Measurements from ENCODE around the gene ADPRHL1. TPM values are rescaled to one million over a fixed set of nuclear protein-coding genes. Genes with fewer than 3 reads are reported as not detected.

The ADPRHL1 gene
- total RNA-seq, 2 donors from 2014 or later, result 241 to 245 TPM

DNA sequence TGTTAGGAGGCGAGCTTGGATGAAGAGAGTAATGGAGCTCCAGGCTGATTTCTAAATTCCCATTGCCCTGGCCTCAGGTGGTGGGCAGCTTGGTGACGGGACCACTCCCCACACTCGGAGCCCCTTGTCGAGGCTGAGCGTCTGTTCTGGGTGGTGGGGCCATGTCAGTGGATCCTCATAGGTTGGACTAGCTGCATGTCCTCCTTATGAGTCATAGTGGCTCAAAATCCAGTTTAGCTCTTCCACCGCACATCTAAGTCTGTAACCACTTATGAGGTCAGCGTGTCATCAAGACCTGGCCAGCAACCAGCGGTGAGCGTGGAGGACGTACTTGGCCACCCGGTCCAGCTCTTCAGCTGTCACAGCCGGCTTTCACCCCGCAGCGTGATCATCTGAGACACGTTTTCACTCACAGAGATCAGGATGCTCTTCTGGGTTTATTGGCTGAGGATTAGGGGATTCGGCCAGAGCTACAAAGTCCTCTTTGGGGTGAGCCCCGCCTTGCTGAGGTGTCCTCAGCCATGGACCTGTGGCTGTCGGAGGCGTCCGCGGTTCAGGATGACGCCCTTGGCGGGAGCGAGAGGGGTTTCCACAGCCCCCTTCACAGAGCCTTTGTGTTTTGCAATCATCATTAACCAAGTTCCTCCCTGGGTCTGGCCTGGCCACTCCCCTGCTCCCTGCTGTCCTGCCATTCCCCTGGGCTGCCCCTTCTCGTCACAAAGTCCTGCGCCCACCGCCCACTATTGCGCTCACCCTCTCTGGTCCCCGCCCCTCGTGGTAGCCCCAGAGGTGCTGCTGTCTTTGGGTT lies 41.9 kb downstream of the ADPRHL1 start:
- ATAC-seq, result peak; percentile 69 to 77
- intact Hi-C loops (cut with DNase I), result no loop called here
- peak; percentile 69 for DNase-seq

DNA sequence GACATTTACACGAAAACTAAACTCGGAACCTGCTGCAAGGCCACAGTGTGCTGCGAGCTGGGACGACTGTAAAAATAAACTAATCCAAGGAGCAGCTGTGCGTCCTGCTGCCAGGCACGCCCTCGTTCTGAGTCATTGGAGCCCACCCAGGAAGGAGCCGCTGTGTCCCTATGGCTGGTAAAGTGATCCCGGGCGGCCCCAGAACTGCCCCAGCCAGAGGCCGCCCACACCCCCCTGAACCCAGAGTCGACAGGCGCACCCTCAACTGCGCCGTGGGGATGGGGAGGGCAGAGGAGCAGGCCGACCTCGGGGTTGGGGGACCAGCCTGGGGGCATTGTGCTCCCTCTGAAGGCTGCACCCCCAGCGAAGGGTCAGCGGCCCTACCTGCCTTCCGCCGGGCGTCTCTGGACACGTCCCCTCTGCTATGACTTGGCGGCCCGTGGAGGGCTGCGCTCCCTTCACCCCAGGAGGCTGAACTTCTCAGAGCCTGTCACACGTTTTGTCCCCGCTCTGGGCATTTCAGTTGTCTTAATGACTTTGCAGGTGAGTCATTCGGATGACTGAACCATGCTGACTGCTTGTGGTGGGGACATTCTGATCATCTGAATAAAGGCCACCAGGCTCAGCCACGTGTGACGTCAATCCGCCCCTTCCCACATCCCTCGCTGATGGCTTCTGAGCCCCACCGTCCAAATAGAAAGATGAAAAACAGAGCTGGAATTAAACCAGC lies 42.7 kb downstream of the ADPRHL1 start:
- intact Hi-C loops (cut with DNase I), result no loop called here
- ATAC-seq, result peak in 1 of 2 donors; percentile 58
- DNase-seq, result no peak

DNA sequence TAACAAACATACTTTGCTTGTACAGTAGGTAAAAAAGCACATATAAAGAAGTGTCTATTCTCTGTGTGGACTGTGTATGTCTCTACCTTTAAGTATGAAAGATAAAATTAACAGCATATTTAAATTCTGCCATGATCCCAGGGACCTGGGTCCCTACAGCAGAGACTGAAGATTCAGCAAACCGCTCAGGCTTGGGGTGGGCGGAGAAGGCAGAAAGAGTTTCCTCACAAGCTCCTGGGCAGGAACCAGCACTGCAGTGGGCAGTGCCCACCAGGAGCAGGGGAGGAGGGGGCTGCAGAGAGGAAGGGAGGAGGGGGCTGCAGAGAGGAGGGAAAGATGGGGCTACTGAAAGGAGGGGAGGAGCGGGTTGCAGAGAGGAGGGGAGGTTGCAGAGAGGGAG lies 44.7 kb downstream of the ADPRHL1 start:
- no peak for ATAC-seq
- intact Hi-C loops (cut with DNase I), result no loop called here
- no peak for DNase-seq

DNA sequence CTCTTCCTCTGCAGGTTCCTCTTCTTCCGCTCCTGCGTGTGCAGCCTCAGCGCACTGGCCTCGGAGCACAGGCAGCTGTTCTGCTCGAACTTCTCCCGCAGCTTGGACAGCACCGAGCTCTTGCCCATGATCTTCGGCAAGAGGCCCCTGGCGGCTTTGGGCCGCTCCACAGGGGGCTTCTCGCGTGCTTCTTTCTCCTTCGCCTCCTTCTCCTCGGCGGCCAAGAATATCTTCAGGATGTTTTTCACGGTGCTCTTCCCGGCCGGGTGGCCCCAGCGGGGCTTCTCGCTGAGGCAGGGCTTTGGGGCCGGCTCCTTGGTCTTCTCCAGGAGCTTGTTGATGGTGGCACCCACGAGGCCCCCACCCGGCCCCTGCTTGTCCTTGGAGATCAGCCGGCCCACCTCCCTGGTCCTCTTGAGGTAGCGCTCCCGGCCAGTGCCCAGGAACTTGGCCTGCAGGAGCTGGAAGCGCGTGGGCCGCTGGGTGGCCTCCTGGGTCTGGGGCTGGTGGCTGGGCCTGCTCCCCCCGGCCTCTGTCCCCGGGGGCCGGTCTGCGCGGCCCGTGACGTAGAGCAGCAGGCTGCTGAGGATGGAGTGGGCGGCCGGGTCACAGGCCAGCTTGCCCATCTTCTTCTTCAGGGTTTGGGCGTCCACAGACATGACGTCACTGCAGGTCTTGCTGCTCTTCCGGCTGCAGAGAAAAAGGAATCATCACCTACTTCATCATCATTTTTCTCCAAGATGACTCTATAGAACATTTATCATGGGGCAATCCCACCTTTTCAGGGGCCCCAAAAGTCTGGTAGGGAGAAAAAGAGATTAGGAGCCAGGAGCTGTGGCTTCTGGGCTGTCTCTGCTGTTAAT lies 45.5 kb downstream of the ADPRHL1 start:
- intact Hi-C loops (cut with DNase I), result no loop called here
- no peak for DNase-seq

DNA sequence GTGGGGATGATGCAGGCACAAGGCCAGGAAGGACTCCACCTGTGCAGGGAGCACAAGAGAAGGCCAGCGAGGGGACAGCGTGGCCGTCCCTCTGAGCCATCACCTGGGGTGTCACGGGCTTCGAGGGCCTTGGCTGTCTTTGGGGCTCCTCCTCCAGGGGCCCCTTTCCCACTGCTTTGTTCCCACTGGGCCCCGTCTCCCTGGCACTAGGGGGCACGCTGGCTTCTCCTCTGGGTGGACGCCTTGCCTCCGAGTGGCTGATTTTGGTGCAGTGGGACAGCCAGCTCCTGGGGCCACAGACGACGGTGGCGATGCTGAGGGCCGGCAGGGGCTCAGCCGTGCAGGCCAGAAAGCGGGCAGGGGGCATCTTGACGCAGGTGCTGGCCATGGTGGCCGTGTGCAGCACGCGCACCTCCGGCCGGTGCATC lies 46.2 kb downstream of the ADPRHL1 start:
- intact Hi-C loops (cut with DNase I), result no loop called here
- ATAC-seq, result no peak
- DNase-seq, result no peak

More for the DNA sequence above, 45.5 kb downstream of the ADPRHL1 start:
- ATAC-seq, result no peak

DNA sequence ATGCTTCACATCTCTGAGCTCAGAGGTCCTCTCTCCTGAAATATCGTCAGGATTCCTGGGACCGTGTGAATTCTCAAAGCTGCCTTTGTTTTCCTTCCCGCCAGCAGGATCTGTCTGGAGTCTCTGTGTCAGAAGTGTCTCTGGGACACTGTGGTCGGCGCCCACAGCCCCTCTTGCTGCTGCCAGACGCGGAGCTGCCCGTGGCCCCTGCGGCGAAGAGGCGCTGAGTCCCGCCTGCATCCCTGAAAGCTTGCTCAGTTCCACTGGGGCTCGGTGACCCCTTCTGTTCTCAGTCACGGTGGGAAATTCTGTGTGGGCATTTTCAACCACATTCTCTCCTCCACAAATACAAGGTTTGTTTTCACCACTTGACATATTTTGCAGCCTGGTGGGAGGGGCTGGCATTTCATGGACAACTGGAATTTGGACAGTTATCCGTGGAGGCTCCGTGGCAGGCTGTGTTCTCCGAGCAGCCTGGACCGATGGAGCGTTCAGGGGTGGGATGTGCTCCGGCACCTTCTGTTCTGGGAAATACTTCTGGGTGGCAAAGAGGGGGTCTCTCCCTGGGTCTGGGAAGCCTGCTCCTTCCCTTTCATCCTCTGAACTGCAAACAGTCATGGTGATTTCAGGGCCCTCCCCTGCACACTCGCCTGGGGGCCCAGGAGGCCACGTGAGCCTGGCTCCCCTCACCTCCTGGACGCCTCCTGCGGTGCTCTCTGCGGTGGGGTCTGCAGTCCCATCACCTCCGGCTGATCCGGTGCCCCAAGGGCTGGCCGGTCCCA lies 46.8 kb downstream of the ADPRHL1 start:
- DNase-seq, result no peak
- intact Hi-C loops (cut with DNase I), result no loop called here
- ATAC-seq, result no peak

DNA sequence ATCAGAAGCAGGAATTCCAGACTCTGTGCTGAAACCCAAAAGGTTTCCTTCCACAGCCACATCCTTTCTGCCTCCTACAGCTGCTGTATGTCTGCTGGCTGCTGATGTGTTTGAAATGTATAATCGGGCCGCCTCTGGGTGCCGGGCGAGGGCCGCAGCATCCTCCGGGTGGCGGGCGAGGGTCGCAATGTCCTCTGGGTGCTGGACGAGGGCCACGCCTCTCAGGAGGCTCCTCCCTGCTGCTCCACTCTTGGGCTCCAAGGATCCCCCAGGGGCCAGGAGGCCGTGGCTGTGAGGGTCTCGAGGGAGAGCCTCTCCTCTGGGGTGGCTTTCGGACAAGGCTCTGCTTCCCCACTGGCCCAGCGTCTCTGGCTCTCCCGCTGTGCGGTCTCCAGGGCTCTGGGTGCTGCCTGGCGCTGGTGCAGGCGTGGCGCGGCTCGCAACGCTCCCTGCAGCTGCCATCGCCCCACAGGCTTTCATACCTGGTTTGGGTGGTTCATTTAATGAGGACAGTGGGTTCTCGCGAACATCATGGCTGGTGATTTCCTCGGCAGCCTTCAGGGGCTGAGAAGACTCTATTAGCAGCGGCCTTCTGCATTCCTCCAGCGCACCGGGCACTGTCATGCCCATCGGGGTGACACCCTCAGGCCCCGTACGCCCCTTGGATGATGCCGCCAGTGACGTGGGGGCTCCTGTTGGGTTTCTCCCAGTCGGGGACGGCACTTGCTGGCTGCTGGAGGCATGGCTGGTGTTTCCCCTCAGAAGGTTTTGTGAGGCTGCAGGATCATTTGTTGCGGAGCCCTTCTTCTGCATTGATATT lies 47.6 kb downstream of the ADPRHL1 start:
- DNase-seq, result no peak
- intact Hi-C loops (cut with DNase I), result no loop called here
- no peak for ATAC-seq

DNA sequence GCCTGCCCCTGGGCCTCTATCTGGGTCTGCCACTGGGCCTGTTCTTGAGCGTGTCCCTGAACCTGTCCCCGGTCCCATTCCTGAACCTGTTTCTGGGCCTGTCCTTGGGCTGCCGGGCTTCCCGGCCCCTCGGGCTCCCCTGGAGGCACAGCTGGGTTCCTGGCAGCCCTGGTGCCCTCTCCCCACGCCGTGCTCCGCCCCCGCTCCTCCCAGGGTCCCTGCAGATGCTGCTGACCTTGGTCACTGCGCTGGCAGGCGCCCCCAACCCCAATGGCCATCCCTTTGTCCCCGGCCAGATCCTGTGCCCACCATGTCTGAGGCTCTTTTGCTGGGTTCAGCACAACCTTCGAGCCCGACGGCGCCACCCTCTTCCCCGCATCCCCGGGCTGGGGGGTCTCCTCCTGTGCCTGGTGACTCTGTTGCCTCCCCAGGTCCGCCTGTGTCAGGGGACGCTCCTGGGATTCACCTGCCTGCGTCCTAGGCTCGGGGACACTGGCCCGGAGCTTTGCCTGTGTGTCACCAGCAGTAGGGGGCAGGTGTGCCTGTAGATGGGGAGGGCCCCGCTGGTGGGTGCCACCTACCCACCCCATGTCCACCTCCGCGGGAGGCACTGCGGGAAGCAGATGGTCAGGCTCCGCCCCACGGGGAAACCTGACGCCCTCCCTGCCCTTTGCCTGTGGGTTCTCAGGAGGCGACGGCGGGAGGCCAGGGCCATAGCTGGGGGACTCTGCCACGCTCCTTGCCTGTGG lies 48.4 kb downstream of the ADPRHL1 start:
- no peak for DNase-seq
- intact Hi-C loops (cut with DNase I), result loop anchor here in 1 of 2 donors (5.0 kb wide), 1 partner anchor 47 kb away; the partner anchor contains the start of gene ADPRHL1
- no peak for ATAC-seq

DNA sequence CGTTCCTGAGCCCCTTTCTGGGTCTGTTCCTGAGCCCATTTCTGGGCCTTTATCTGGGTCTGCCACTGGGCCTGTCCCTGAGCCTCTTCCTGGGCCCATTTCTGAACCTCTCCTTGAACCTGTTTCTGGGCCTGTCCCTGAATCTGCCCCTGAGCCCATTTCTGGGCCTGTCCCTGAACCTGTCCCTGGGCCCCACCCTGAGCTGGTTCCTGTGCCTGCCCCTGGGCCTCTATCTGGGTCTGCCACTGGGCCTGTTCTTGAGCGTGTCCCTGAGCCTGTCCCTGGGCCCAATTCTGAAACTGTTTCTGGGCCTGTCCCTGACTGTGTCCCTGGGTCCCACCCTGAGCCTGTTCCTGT lies 48.9 kb downstream of the ADPRHL1 start:
- DNase-seq, result no peak

DNA sequence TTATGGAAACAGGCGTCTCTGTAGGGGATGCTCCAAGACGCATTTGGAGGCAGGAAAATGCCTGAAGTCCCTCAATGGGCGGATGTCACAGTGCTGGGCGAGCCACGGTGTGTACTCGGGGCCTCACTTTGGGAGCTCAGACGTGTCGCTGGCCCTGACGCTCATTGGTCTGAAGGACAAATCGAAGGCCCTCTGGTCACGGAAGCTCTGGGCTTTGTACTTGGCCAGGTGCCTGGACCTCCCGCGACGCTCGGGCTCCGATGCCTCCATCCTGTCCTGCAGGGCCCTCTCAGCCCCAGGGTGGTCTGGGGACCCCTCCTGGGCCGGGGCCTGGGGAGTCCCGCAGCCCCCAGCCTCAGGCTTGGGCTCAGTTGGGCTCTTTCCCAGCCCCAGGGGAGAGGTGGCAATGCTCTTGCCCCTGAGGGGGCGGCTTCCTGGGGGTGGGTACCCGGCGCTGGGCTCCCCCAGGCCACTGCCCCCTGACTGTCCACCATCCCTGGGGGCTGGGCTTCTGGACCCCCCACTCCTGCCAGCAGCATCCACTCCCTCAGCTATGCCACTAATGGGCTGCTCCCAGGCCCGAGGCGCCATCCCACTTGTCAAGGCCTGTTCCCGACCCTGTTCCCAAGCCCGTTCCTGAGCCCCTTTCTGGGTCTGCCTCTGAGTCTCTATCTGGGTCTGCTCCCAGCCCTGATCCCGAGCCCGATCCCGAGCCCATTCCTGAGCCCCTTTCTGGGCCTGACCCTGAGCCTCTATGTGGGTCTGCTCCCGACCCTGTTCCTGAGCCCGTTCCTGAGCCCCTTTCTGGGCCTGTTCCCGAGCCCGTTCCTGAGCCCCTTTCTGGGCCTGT lies 49.8 kb downstream of the ADPRHL1 start:
- intact Hi-C loops (cut with DNase I), result loop anchor here in 1 of 2 donors (5.0 kb wide), 1 partner anchor 49 kb away; the partner anchor contains the start of gene ADPRHL1
- no peak for DNase-seq
- ATAC-seq, result peak in 1 of 2 donors; percentile 8

More for the DNA sequence above, 48.9 kb downstream of the ADPRHL1 start:
- intact Hi-C loops (cut with DNase I), result loop anchor here in 1 of 2 donors (5.0 kb wide), 1 partner anchor 48 kb away; the partner anchor contains the start of gene ADPRHL1
- no peak for ATAC-seq

DNA sequence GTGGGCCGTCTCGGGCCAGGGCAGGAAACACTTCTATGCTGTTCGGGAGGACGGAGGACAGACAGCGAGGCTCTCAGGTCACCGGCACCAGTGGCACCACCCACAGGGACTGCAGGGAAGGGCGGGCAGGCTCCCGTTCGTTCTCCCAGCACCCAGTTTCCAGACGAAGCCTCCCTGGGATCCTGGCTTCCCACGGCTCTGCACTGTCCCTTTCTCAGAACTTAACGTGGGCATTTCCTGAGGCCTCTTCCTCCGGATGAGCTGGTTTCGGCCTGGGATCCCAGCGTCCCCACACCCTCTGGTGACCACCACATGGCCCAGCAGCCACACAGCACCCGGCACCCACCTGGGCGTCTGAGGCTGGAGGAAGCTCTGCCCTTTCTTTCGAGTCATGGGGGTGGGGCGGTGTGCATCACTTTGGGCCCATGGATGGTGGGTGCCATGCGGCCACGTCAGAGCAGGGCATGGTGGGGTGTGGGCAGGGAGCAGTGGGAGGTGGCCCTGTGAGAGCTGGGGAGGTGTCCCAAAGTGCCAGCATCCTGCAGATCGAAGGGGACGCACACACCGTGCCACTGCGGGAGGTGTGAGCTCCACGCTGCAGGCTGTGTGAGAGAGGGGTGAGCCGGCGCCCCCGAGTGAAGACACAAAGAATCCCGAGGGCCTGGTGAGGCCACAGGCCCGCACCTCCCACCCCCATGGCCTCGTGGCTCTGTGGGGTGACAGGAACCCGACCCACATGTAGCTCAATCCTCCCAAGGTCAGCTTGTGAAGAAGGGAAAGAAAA lies 50.6 kb downstream of the ADPRHL1 start:
- intact Hi-C loops (cut with DNase I), result loop anchor here in 1 of 2 donors (5.0 kb wide), 1 partner anchor 50 kb away; the partner anchor contains the start of gene ADPRHL1
- ATAC-seq, result peak in 1 of 2 donors; percentile 2
- DNase-seq, result no peak

DNA sequence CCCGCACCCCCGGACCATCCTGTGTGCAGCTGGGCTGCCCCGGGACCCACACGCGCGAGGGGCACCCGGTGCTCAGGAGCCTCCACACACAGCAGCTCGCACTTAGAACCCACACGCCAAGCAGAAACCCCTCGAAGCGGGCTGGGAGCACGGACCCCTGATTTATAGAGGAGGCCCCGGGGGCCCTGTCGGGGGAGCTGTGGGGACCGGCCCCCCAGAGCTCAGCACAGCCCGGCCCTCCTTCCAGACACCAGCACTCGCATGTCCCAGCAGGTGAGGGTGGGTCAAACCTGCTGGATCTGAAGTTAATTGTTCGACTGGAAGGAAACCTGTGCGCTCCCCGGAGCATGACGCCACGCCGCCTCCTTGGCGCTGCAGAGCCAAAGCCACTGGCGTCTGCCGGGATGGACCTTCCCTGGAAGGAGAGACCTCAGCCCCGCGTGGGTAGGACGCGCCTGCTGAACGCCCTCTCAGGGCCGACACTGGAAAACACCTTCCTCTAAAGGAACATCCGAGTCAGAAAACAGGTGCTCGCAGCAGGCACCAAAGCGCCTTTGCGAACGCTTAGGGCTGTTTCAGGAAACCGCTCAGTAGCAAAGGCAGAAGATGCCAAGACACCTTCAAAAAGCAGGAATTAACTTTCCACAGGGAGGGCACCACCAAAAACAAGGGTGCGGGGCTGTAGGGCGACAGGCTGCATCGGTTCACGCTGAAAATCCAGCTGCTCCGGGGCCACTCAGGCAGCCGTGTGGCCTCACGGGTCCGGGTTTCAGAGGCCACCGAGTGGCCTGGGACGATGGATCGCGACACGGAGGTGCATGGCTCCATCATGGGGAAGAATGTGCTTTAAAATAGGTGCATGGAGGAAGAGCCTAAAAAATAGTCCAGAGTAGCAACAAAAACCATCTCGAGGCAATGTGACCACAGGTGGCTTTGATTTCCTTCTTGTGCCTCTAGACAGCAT lies 51.6 kb downstream of the ADPRHL1 start:
- intact Hi-C loops (cut with DNase I), result loop anchor here in 1 of 2 donors (5.0 kb wide), 1 partner anchor 51 kb away; the partner anchor contains the start of gene ADPRHL1
- ATAC-seq, result peak; percentile 2 to 8
- no peak for DNase-seq

DNA sequence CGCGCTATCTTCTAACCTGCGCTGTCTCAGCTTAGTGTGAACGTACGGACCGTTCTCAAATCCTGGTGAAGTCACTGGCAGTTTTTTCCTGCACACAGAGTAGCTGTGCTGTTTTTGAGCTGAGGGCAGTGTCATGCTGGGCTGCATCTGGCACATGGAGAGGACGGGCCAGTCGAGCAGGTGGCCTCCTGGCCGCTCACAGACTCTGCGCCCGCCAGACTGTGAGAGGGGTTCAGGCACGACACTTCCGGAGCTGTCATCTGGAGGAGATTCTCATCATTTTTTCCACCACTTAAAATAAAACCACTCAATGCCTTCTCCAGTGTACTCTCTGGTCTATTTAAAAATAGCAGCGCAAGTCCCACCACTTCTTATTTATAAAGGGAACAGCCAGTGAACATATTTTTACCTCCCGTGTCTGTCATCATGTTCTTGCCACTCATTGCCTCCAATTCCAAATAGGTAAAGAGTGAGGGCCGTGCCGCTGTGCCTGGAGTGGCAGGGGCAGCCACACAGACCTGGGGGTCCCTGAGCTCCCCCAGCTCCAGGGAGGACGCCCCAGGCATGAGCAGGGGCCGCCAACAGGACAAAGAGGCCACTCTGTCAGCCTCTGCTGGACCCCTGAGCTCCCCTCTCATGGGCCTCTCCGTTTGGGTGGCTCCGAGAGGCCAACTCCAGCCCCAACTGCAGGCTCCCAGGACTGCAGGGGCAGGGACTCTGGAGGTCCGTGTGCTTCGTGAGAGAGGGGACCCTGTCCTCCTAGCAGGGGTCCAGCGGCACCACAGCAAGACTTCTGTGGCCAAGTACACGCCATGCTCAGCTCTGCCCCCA lies 52.5 kb downstream of the ADPRHL1 start:
- DNase-seq (peak; percentile 67), ATAC-seq (peak; percentile 75 to 79)
- intact Hi-C loops (cut with DNase I), result loop anchor here in 1 of 2 donors (5.0 kb wide), 1 partner anchor 51 kb away; the partner anchor contains the start of gene ADPRHL1

Data from left cardiac atrium (tissue), 4 donors.